ENCODE results near the gene NVL.
A peak's percentile ranks its signal among the peaks of the same experiment; 100 is the strongest.

Gene NVL

GRCh38 chr1:224276771-224277487 is 53.0 kb downstream of the NVL start:
- no peak for DNase-seq (ENCODE audit: low spot score)

- DNase-seq (ENCODE audit: low spot score) = no peak
These were observed 54.9 kb downstream of the NVL start for GRCh38 chr1:224274970-224275626.

GRCh38 chr1:224273641-224274040 is 56.3 kb downstream of the NVL start:
- DNase-seq (ENCODE audit: low spot score) = no peak

- DNase-seq (ENCODE audit: low spot score) = no peak
These were observed 58.9 kb downstream of the NVL start for GRCh38 chr1:224271106-224271505.

GRCh38 chr1:224267925-224268324 is 62.0 kb downstream of the NVL start:
- DNase-seq (ENCODE audit: low spot score) = no peak

GRCh38 chr1:224266915-224267856 is 62.8 kb downstream of the NVL start:
- peak; percentile 28 for DNase-seq (ENCODE audit: low spot score)

- peak; percentile 20 for DNase-seq (ENCODE audit: low spot score)
These were observed 63.7 kb downstream of the NVL start for GRCh38 chr1:224266105-224266914.

- no peak for DNase-seq (ENCODE audit: low spot score)
These were observed 65.7 kb downstream of the NVL start for GRCh38 chr1:224264321-224264720.

GRCh38 chr1:224262373-224263054 is 67.5 kb downstream of the NVL start:
- peak; percentile 5 for DNase-seq (ENCODE audit: low spot score)

- DNase-seq (ENCODE audit: low spot score) = no peak
These were observed 70.0 kb downstream of the NVL start for GRCh38 chr1:224259986-224260385.

GRCh38 chr1:224258351-224258750 is 71.6 kb downstream of the NVL start:
- no peak for DNase-seq (ENCODE audit: low spot score)

GRCh38 chr1:224256640-224257039 is 73.3 kb downstream of the NVL start:
- no peak for DNase-seq (ENCODE audit: low spot score)

GRCh38 chr1:224253721-224254120 is 76.3 kb downstream of the NVL start:
- no peak for DNase-seq (ENCODE audit: low spot score)

GRCh38 chr1:224252479-224252878 is 77.5 kb downstream of the NVL start:
- no peak for DNase-seq (ENCODE audit: low spot score)

- DNase-seq (ENCODE audit: low spot score) = no peak
These were observed 78.2 kb downstream of the NVL start for GRCh38 chr1:224251741-224252146.

- peak; percentile 12 for DNase-seq (ENCODE audit: low spot score)
These were observed 84.8 kb downstream of the NVL start for GRCh38 chr1:224245188-224245587.

- no peak for DNase-seq (ENCODE audit: low spot score)
These were observed 91.2 kb downstream of the NVL start for GRCh38 chr1:224238756-224239155.

GRCh38 chr1:224238212-224238611 is 91.8 kb downstream of the NVL start:
- no peak for DNase-seq (ENCODE audit: low spot score)

- no peak for DNase-seq (ENCODE audit: low spot score)
These were observed 92.7 kb downstream of the NVL start for GRCh38 chr1:224237119-224237881.

- no peak for DNase-seq (ENCODE audit: low spot score)
These were observed 94.0 kb downstream of the NVL start for GRCh38 chr1:224235813-224236493.

Measured in activated CD4-positive, alpha-beta T cell treated with anti-CD3 and anti-CD28 coated beads, Interleukin-2, Interleukin-4, amounts not matched to agents 100 ng/mL and 50 ng/mL, durations not matched to agents 16 hours and 8 hours (primary cell).